ENCODE results near the gene TYMP.
"Not testable (repeated sequence)": the region's sequence is repeated elsewhere in the genome, so short reads cannot be mapped to it uniquely, and the experiment has no call there.

- not testable (repeated sequence) for TF ChIP-seq POLR2A (IDR thresholded peaks at IDR 0.05); CTCF (IDR thresholded peaks at IDR 0.05); POLR2AphosphoS5 (IDR thresholded peaks at IDR 0.05; ENCODE audit: insufficient read depth in 1 of 2, low read depth in 1 of 2)
Measured at GRCh38 chr22:50520184-50520583, 9.6 kb downstream of the TYMP start.
